H1 (cell line): ENCODE results near the gene CD300LF. TPM values are rescaled to one million over a fixed set of nuclear protein-coding genes. Genes with fewer than 3 reads are reported as not detected.

Experiments
- CTCF ChIA-PET: fragments of 300-600 bp; sonication (Branson Sonifier 250); formaldehyde crosslinking; loops from one replicate; lab custom pipeline; 2021; ENCODE audit not compliant: partially characterized antibody; lab: Charles Lee
- POLR2A ChIA-PET: fragments of 300-600 bp; sonication (Branson Sonifier 250); formaldehyde crosslinking; loops from one replicate; lab custom pipeline; 2021; ENCODE audit warnings: inconsistent platforms; ENCODE audit not compliant: partially characterized antibody; lab: Charles Lee
- DNase-seq, 2 experiments: peaks; one replicate each; pipeline versions ENCODE4 v3.0.0 to v3.0.0-alpha.2; 2010 to 2022; ENCODE audit warnings: low spot score in 2 of 2, low read depth in 1 of 2, mixed read lengths in 1 of 2
- FAIRE-seq: peaks from 2 replicates; lab custom pipeline; 2011; peaks lifted over from hg19 to GRCh38; lab: Jason Lieb, UNC
- H2AFZ ChIP-seq: 2 replicates; pipeline ENCODE4 v1.8.1; 2012; ENCODE audit warnings: low read length, inconsistent platforms
- H2AK5ac ChIP-seq: 2 replicates; pipeline ENCODE4 v1.6.1; 2013; ENCODE audit warnings: low read depth, low read length
- H2BK120ac ChIP-seq: replicated peaks from 2 replicates; pipeline ENCODE3; 2013; ENCODE audit warnings: low read depth, low read length, inconsistent platforms
- H2BK12ac ChIP-seq: 2 replicates; pipeline ENCODE4 v1.6.1; 2013; ENCODE audit warnings: low read depth, low read length
- H2BK15ac ChIP-seq: 2 replicates; pipeline ENCODE4 v1.6.1; 2013; ENCODE audit warnings: low read length
- H2BK20ac ChIP-seq: 2 replicates; pipeline ENCODE4 v1.6.1; 2013; ENCODE audit warnings: low read length
- H2BK5ac ChIP-seq: 2 replicates; pipeline ENCODE4 v1.6.1; 2013; ENCODE audit warnings: low read depth, low read length
- H3K14ac ChIP-seq: 2 replicates; pipeline ENCODE4 v1.6.1; 2013; ENCODE audit warnings: inconsistent platforms; ENCODE audit not compliant: insufficient read length
- H3K18ac ChIP-seq: 2 replicates; pipeline ENCODE4 v1.6.1; 2013; ENCODE audit warnings: low read length; ENCODE audit errors: extremely low read depth
- H3K23ac ChIP-seq: 2 replicates; pipeline ENCODE4 v1.6.1; 2013; ENCODE audit warnings: inconsistent platforms; ENCODE audit not compliant: insufficient read length
- H3K23me2 ChIP-seq: 2 replicates; pipeline ENCODE4 v1.6.1; 2013; ENCODE audit warnings: low read depth, low read length
- H3K27ac ChIP-seq: 2 replicates; pipeline ENCODE4 v1.6.1; 2011; ENCODE audit warnings: low read depth, low read length, inconsistent platforms
- H3K27me3 ChIP-seq, 4 experiments: replicated peaks in 1 of 4; 1 replicate in 1 of 4; 2 replicates in 3 of 4; pipeline versions ENCODE4 v1.6.1 to v1.8.1; 2011 to 2013; ENCODE audit warnings: low read length in 3 of 4, mild to moderate bottlenecking in 3 of 4, inconsistent platforms in 2 of 4, mixed read lengths in 2 of 4, moderate library complexity in 1 of 4; ENCODE audit not compliant: control insufficient read depth in 3 of 4, insufficient read depth in 3 of 4; ENCODE audit errors: extremely low read depth in 1 of 4
- H3K36me3 ChIP-seq, 4 experiments: 2 replicates each; pipeline versions ENCODE4 v1.6.1 to v1.8.1; 2011 to 2013; ENCODE audit warnings: mild to moderate bottlenecking in 4 of 4, low read length in 3 of 4, moderate library complexity in 2 of 4, control low read depth in 1 of 4, inconsistent platforms in 1 of 4; ENCODE audit not compliant: insufficient read depth in 4 of 4, control insufficient read depth in 2 of 4
- H3K4ac ChIP-seq: replicated peaks from 2 replicates; pipeline ENCODE3; 2013; ENCODE audit warnings: low read length, low read depth, mixed read lengths, inconsistent platforms; ENCODE audit not compliant: insufficient read length
- H3K4me1 ChIP-seq, 4 experiments: replicated peaks in 1 of 4; 1 replicate in 1 of 4; 2 replicates in 3 of 4; pipeline versions ENCODE4 v1.6.1 to v1.8.1; 2011 to 2013; ENCODE audit warnings: low read length in 3 of 4, inconsistent platforms in 2 of 4, mixed read lengths in 1 of 4; ENCODE audit not compliant: insufficient read depth in 4 of 4, control insufficient read depth in 3 of 4
- H3K4me2 ChIP-seq, 2 experiments: 2 replicates each; pipeline versions ENCODE4 v1.6.1 to v1.8.1; 2011 to 2013; ENCODE audit warnings: low read depth in 2 of 2, low read length in 2 of 2, control low read depth in 1 of 2, inconsistent platforms in 1 of 2, mild to moderate bottlenecking in 1 of 2; ENCODE audit not compliant: insufficient read depth in 1 of 2
- H3K4me3 ChIP-seq, 4 experiments: fragments of 200-600, 300-600 bp in 1 of 4; sonication (generic), shearing (Covaris generic), sonication (Bioruptor Twin) in 1 of 4; 2 replicates each; pipeline versions ENCODE4 v1.5.1 to v1.8.1; 2011 to 2016; ENCODE audit warnings: low read length in 4 of 4, low read depth in 3 of 4, control low read depth in 2 of 4, inconsistent platforms in 2 of 4, mild to moderate bottlenecking in 2 of 4, mixed read lengths in 1 of 4, moderate library complexity in 1 of 4; ENCODE audit not compliant: insufficient read depth in 2 of 4; ENCODE audit errors: extremely low read depth in 1 of 4
- H3K56ac ChIP-seq: replicated peaks from 2 replicates; pipeline ENCODE3; 2013; ENCODE audit warnings: low read depth, mild to moderate bottlenecking, mixed read lengths, low read length, inconsistent platforms; ENCODE audit not compliant: insufficient read length
- H3K79me1 ChIP-seq: 2 replicates; pipeline ENCODE4 v1.6.1; 2013; ENCODE audit warnings: low read depth, low read length, control low read depth
- H3K79me2 ChIP-seq, 2 experiments: 2 replicates each; pipeline versions ENCODE4 v1.6.1 to v1.8.1; 2012 to 2013; ENCODE audit warnings: low read length in 2 of 2, mild to moderate bottlenecking in 2 of 2, inconsistent platforms in 1 of 2; ENCODE audit not compliant: insufficient read depth in 2 of 2, control insufficient read depth in 1 of 2
- H3K9ac ChIP-seq, 4 experiments: replicated peaks in 1 of 4; 1 replicate in 1 of 4; 2 replicates in 3 of 4; pipeline versions ENCODE4 v1.6.1 to v1.8.1; 2011 to 2013; ENCODE audit warnings: low read depth in 3 of 4, low read length in 3 of 4, control low read depth in 2 of 4, mild to moderate bottlenecking in 2 of 4, moderate library complexity in 2 of 4, inconsistent platforms in 1 of 4; ENCODE audit errors: extremely low read depth in 1 of 4
- H3K9me3 ChIP-seq, 2 experiments: 2 replicates each; pipeline versions ENCODE4 v1.6.1 to v1.8.1; 2012 to 2013; ENCODE audit warnings: mild to moderate bottlenecking in 2 of 2, moderate library complexity in 2 of 2, control low read depth in 1 of 2, inconsistent platforms in 1 of 2, low read depth in 1 of 2, low read length in 1 of 2, mixed read lengths in 1 of 2; ENCODE audit not compliant: insufficient read depth in 2 of 2
- H4K20me1 ChIP-seq, 2 experiments: replicated peaks in 1 of 2; 2 replicates each; pipeline versions ENCODE3 to v1.8.1; 2011 to 2013; ENCODE audit warnings: inconsistent platforms in 2 of 2, low read length in 2 of 2, mild to moderate bottlenecking in 1 of 2; ENCODE audit not compliant: insufficient read depth in 2 of 2, control insufficient read depth in 1 of 2
- H4K5ac ChIP-seq: 2 replicates; pipeline ENCODE4 v1.6.1; 2013; ENCODE audit warnings: low read length, low read depth, mixed read lengths, inconsistent platforms; ENCODE audit not compliant: insufficient read length
- H4K8ac ChIP-seq: 2 replicates; pipeline ENCODE4 v1.8.0; 2013; ENCODE audit warnings: mild to moderate bottlenecking, moderate library complexity, low read length, inconsistent platforms; ENCODE audit not compliant: insufficient read depth; ENCODE audit errors: extremely low read depth
- H4K91ac ChIP-seq: replicated peaks from 2 replicates; pipeline ENCODE3; 2013; ENCODE audit warnings: low read length, mixed read lengths, inconsistent platforms; ENCODE audit not compliant: insufficient read length
- BCL11A ChIP-seq, 2 experiments: IDR thresholded peaks; one replicate each; pipeline ENCODE4 v1.6.1; 2011; ENCODE audit warnings: low read depth in 2 of 2, low read length in 2 of 2, mild to moderate bottlenecking in 2 of 2
- CBX5 ChIP-seq: fragments of 300-800, 300-1000 bp; sonication (generic); IDR thresholded peaks from 2 replicates; pipeline ENCODE4 v1.7.1; 2016; ENCODE audit warnings: antibody characterized with exemption, low read length, low read depth
- CBX8 ChIP-seq: fragments of 300-800, 300-1000 bp; sonication (generic); IDR thresholded peaks from 2 replicates; pipeline ENCODE4 v1.7.1; 2016; ENCODE audit warnings: low read depth, low read length, borderline replicate concordance
- EP300 ChIP-seq, 2 experiments: IDR thresholded peaks; 1 replicate in 1 of 2; 2 replicates in 1 of 2; pipeline ENCODE4 v1.6.1; 2011 to 2012; ENCODE audit warnings: low read depth in 2 of 2, low read length in 2 of 2, mild to moderate bottlenecking in 2 of 2, borderline replicate concordance in 1 of 2, inconsistent platforms in 1 of 2, moderate library complexity in 1 of 2
- EZH2 ChIP-seq: fragments of 200-600 bp; sonication (generic); IDR thresholded peaks from 2 replicates; pipeline ENCODE4 v1.7.1; 2012; ENCODE audit warnings: low read depth, mild to moderate bottlenecking, moderate library complexity, low read length, inconsistent platforms; ENCODE audit not compliant: severe bottlenecking
- FOSL1 ChIP-seq: IDR thresholded peaks from 2 replicates; pipeline ENCODE4 v1.6.1; 2011; ENCODE audit warnings: mild to moderate bottlenecking, low read depth, low read length, moderate library complexity; ENCODE audit not compliant: insufficient read depth
- JUND ChIP-seq: IDR thresholded peaks from 2 replicates; pipeline ENCODE4 v1.6.1; 2011; ENCODE audit warnings: mild to moderate bottlenecking, improper control_type of control experiment, low read length
- NRF1 ChIP-seq: IDR thresholded peaks from 2 replicates; pipeline ENCODE4 v1.6.1; 2011; ENCODE audit warnings: mild to moderate bottlenecking, low read depth, low read length, improper control_type of control experiment
- PHF8 ChIP-seq: fragments of 200-600 bp; sonication (generic); conservative IDR thresholded peaks from 2 replicates; pipeline ENCODE4 v1.7.1; 2012; ENCODE audit warnings: low read depth, mild to moderate bottlenecking, inconsistent platforms, low read length, moderate library complexity
- POU5F1 ChIP-seq: IDR thresholded peaks from 2 replicates; pipeline ENCODE4 v1.6.1; 2011; ENCODE audit warnings: low read depth, mild to moderate bottlenecking, low read length, moderate library complexity
- RNF2 ChIP-seq: fragments of 200-900, 300-1000 bp; sonication (generic); IDR thresholded peaks from 2 replicates; pipeline ENCODE4 v1.7.1; 2016; ENCODE audit warnings: borderline replicate concordance, low read depth, mild to moderate bottlenecking, antibody characterized with exemption, low read length; ENCODE audit not compliant: poor library complexity, severe bottlenecking; ENCODE audit errors: missing control alignments
- TAF1 ChIP-seq: IDR thresholded peaks from 2 replicates; pipeline ENCODE4 v1.6.1; 2011; ENCODE audit warnings: mild to moderate bottlenecking, low read depth, low read length
- TCF12 ChIP-seq: IDR thresholded peaks from 2 replicates; pipeline ENCODE4 v1.6.1; 2011; ENCODE audit warnings: low read depth, mild to moderate bottlenecking, low read length
- WGBS, 2 experiments: shearing (Covaris generic) in 1 of 2; methylation state at CpG; one replicate each; pipeline versions ENCODE4 v1.1.6 to v1.1.7; 2013 to 2015; ENCODE audit warnings: low lambda C conversion rate in 2 of 2, mixed read lengths in 2 of 2, inconsistent platforms in 1 of 2, low coverage in 1 of 2, missing lambda C conversion rate in 1 of 2; ENCODE audit not compliant: insufficient replicate concordance in 2 of 2, insufficient coverage in 1 of 2, insufficient read length in 1 of 2; ENCODE audit errors: extremely low coverage in 1 of 2, missing lambda C conversion rate in 1 of 2; 5-methylcytosine and 5-hydroxymethylcytosine counted together
- polyA plus RNA-seq, 7 experiments: library from polyadenylated mRNA; depleted of rRNA in 3 of 7; stranded (reverse) in 5 of 7; unstranded in 2 of 7; fragments of >200 nt in 5 of 7; fragments of 200-250 nt in 2 of 7; gene quantifications; 1 replicate in 5 of 7; 2 replicates in 1 of 7; 4 replicates in 1 of 7; pipeline versions ENCODE4 v1.2.1 to v1.2.3, GENCODE V29; 2011 to 2013; ENCODE audit warnings: missing spikeins in 2 of 7, mixed read lengths in 2 of 7
- total RNA-seq: library from RNA; stranded (reverse); fragmentation: NEBNext Ultra II Directional; extraction: Animal tissue kit (Norgen Biotek cat#: 25700); gene quantifications from 2 replicates; pipeline ENCODE4 v1.2.1, GENCODE V29; 2021
- TF ChIP-seq, protein P1 (sequence below): IDR thresholded peaks from 2 replicates; pipeline ENCODE4 v1.6.1; 2012; ENCODE audit warnings: inconsistent platforms

CD300LF gene
- total and polyA plus RNA-seq, 2 of the 8 experiments (the other 6 are each of a cell fraction or from before 2014, with no cell fraction given) = not detected

DNA sequence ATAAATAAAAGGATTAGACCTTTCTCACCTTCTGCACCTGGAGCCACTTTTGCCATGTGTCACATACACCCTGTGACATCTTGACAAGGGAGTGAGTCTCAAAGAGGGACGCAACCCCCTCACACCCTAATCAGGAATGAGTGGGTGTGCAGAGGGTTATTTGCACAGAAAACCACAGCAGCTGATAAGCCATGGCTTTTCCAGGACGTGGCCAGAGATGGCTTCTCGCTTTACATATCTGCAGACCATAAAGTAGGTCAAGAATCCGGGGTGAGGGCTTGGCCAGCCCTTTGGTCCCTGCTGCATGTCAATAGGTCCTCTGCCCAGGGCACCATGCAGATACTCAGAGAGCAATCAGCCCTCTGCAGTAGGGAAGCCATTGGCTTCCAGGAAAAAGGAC is 2.4 kb upstream of the CD300LF start:
- POLR2A ChIA-PET = no interaction called here
- Histone ChIP-seq H3K79me2 (no peaks in the 10 kb centered on the region), H3K4ac (no peak overlapping the region), H3K56ac (no peak overlapping the region), H2BK15ac (no peak overlapping the region), H3K4me2 (no peak overlapping the region), H4K20me1 (no peaks in the 10 kb centered on the region), H3K9me3 (no peaks in the 10 kb centered on the region), H3K4me1 (no peaks in the 10 kb centered on the region), H3K79me1 (no peaks in the 10 kb centered on the region), H3K14ac (no peak overlapping the region), H4K91ac (no peak overlapping the region), H2AK5ac (no peak overlapping the region), H2BK12ac (no peak overlapping the region), H3K27me3 (no peaks in the 10 kb centered on the region; a peak in 1 of 7 replicates), H2BK20ac (no peak overlapping the region), H4K5ac (no peak overlapping the region), H3K4me3 (no peak overlapping the region), H3K23me2 (no peaks in the 10 kb centered on the region), H4K8ac (no peak overlapping the region), H2BK120ac (no peak overlapping the region), H2BK5ac (no peak overlapping the region), H3K36me3 (no peaks in the 10 kb centered on the region), H3K9ac (no peak overlapping the region), H2AFZ (no peak overlapping the region), H3K23ac (no peak overlapping the region), H3K27ac (no peak overlapping the region), H3K18ac (no peak overlapping the region)
- 83% methylated on average over 4 of the region's 4 CpGs; no CpG with 5 or more reads in 1 of the 2 experiments for WGBS, 2 experiments
- CTCF ChIA-PET = interaction anchor here (1.4 to 2.0 kb wide), 3 partner anchors 21 to 29 kb away, joined by 3 to 5 read pairs (median 5); partner anchors contain the start of gene RAB37
- FAIRE-seq = no peak
- DNase-seq = no peak
- TF ChIP-seq RNF2 (no peak), TCF12 (no peak), CBX5 (no peak), NRF1 (no peak), CBX8 (no peak), FOSL1 (no peak), POU5F1 (no peak), TAF1 (no peak), EP300 (IDR thresholded peaks at IDR 0.05; ENCODE audit: borderline replicate concordance in 1 of 2, low read depth in 2 of 2, low read length in 2 of 2) (no peak), EZH2 (no peak), BCL11A (IDR thresholded peaks at IDR 0.05; ENCODE audit: low read depth in 2 of 2, low read length in 2 of 2) (no peak), JUND (no peak), PHF8 (no peak)
- TF ChIP-seq, protein P1, sequence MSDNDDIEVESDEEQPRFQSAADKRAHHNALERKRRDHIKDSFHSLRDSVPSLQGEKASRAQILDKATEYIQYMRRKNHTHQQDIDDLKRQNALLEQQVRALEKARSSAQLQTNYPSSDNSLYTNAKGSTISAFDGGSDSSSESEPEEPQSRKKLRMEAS = no peak
